OCI-LY7 (cell line): ENCODE measurements around the gene CLTB. TPM values are rescaled to one million over a fixed set of nuclear protein-coding genes. Genes with fewer than 3 reads are reported as not detected.
A peak's percentile ranks its signal among the peaks of the same experiment; 100 is the strongest.

Experiments
- BruUV-seq: library from RNA; stranded (reverse); fragments of 400-500 nt; replicated peaks from 2 replicates; lab custom pipeline; 2021; lab: Mats Ljungman, UMichigan
- CTCF ChIA-PET: fragments of 300-600 bp; sonication (Branson Sonifier 250); formaldehyde crosslinking; loops from one replicate; lab custom pipeline; 2022; ENCODE audit warnings: antibody characterized with exemption; ENCODE audit not compliant: unreplicated experiment; lab: Charles Lee
- POLR2A ChIA-PET: fragments of 300-600 bp; sonication (Branson Sonifier 250); formaldehyde crosslinking; loops from one replicate; lab custom pipeline; 2022; ENCODE audit warnings: antibody characterized with exemption; lab: Charles Lee
- DNase-seq: peaks from one replicate; pipeline ENCODE4 v3.0.0-alpha.2; 2015; ENCODE audit warnings: low spot score
- H2AFZ ChIP-seq: fragments of 200-600 bp; sonication (generic), shearing (Covaris generic); 2 replicates; pipeline ENCODE4 v1.6.1; 2014; ENCODE audit warnings: mild to moderate bottlenecking, antibody characterized with exemption, low read length, moderate library complexity
- H3K27ac ChIP-seq: fragments of 200-600 bp; sonication (generic); 2 replicates; pipeline ENCODE4 v1.5.1; 2014; ENCODE audit warnings: mixed run types, low read depth, mild to moderate bottlenecking, moderate library complexity, low read length, inconsistent platforms; ENCODE audit not compliant: poor library complexity, severe bottlenecking
- H3K36me3 ChIP-seq: fragments of 200-600 bp; sonication (generic); 2 replicates; pipeline ENCODE4 v1.6.1; 2014; ENCODE audit warnings: mild to moderate bottlenecking, antibody characterized with exemption, low read length, moderate library complexity, mixed read lengths; ENCODE audit not compliant: insufficient read depth
- H3K4me1 ChIP-seq: fragments of 200-600 bp; sonication (generic); 2 replicates; pipeline ENCODE4 v1.5.1; 2014; ENCODE audit warnings: mild to moderate bottlenecking, low read length; ENCODE audit not compliant: insufficient read depth, poor library complexity, severe bottlenecking
- H3K4me2 ChIP-seq: fragments of 200-600 bp; sonication (generic); 2 replicates; pipeline ENCODE4 v1.6.1; 2014; ENCODE audit warnings: mild to moderate bottlenecking, low read length
- H3K4me3 ChIP-seq: fragments of 200-600 bp; sonication (generic); 2 replicates; pipeline ENCODE4 v1.5.1; 2014; ENCODE audit warnings: mild to moderate bottlenecking, low read depth, low read length; ENCODE audit not compliant: poor library complexity, severe bottlenecking
- H3K79me2 ChIP-seq: fragments of 200-600 bp; sonication (generic); 2 replicates; pipeline ENCODE4 v1.6.1; 2016; ENCODE audit warnings: low read depth, mild to moderate bottlenecking, low read length, moderate library complexity, mixed read lengths; ENCODE audit not compliant: insufficient read depth
- H3K9me2 ChIP-seq: fragments of 200-600 bp; sonication (generic); 2 replicates; pipeline ENCODE4 v1.6.1; 2016; ENCODE audit warnings: mild to moderate bottlenecking, low read length, mixed read lengths; ENCODE audit not compliant: insufficient read depth
- H3K9me3 ChIP-seq: fragments of 200-600 bp; sonication (generic); 2 replicates; pipeline ENCODE4 v1.6.1; 2014; ENCODE audit warnings: mild to moderate bottlenecking, mixed run types, low read length, mixed read lengths
- H4K20me1 ChIP-seq: fragments of 200-600 bp; sonication (generic); 2 replicates; pipeline ENCODE4 v1.6.1; 2014; ENCODE audit warnings: mild to moderate bottlenecking, antibody characterized with exemption, low read length, moderate library complexity, mixed read lengths; ENCODE audit not compliant: insufficient read depth
- EZH2phosphoT487 ChIP-seq: fragments of 200-600 bp; sonication (generic); IDR thresholded peaks from 2 replicates; pipeline ENCODE4 v1.6.1; 2018; ENCODE audit warnings: low read depth, borderline replicate concordance, mild to moderate bottlenecking, mixed run types, antibody characterized with exemption, low read length, moderate library complexity, mixed read lengths
- intact Hi-C: fragments of 100-400 bp; cut with micrococcal nuclease; formaldehyde crosslinking; loops from one replicate; pipeline ENCODE4 v1.10.0; 2022; ENCODE audit not compliant: unreplicated experiment
- total RNA-seq, 2 experiments: library from RNA; depleted of rRNA in 1 of 2; stranded (reverse); fragments of >200 nt in 1 of 2; shearing (Covaris generic) in 1 of 2; gene quantifications; 2 replicates each; pipeline ENCODE4 v1.2.3, GENCODE V29; 2014 to 2022
- TF ChIP-seq, protein P1 (sequence below): fragments of 200-600 bp; sonication (generic); conservative IDR thresholded peaks from 2 replicates; pipeline ENCODE4 v1.5.1; 2014; ENCODE audit warnings: mild to moderate bottlenecking, antibody characterized with exemption, low read length, moderate library complexity, mixed read lengths

The CLTB gene
- total RNA-seq, 2 experiments from 2014 or later, result 53.0 to 53.4 TPM

DNA sequence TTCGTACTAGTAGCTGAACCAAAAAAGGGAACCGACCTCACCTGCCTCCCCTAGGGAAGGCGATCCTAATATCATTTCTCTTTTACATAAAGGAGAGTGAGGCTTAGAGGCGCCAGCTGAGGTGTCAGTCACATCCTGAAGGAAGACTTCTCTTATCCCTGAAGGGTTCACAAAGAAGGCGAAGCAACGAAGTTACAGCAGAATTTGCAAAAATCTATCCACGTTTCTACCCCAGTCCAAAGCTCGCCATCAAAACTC lies 54.2 kb downstream of the CLTB start:
- DNase-seq, result peak; percentile 53
- intact Hi-C loops, result no loop called here
- Histone ChIP-seq H3K4me2 (peak overlapping the region; percentile 93), H3K9me3 (no peaks in the 10 kb centered on the region), H3K9me2 (no peaks in the 10 kb centered on the region), H3K4me1 (peaks cover 21% of the 10 kb centered on the region), H2AFZ (peak overlapping the region; percentile 93), H4K20me1 (no peaks in the 10 kb centered on the region), H3K79me2 (peaks cover 23% of the 10 kb centered on the region), H3K27ac (no peak overlapping the region), H3K36me3 (peaks cover 24% of the 10 kb centered on the region), H3K4me3 (peak overlapping the region; percentile 91)
- POLR2A ChIA-PET, result interaction anchor here (0.5 to 2.5 kb wide), 12 partner anchors 8 to 1791 kb away, joined by 3 to 9 read pairs (median 4); partner anchors contain the start of genes HIGD2A, NHP2, NOP16 and RNF44
- TF ChIP-seq EZH2phosphoT487, result no peak
- TF ChIP-seq, protein P1, sequence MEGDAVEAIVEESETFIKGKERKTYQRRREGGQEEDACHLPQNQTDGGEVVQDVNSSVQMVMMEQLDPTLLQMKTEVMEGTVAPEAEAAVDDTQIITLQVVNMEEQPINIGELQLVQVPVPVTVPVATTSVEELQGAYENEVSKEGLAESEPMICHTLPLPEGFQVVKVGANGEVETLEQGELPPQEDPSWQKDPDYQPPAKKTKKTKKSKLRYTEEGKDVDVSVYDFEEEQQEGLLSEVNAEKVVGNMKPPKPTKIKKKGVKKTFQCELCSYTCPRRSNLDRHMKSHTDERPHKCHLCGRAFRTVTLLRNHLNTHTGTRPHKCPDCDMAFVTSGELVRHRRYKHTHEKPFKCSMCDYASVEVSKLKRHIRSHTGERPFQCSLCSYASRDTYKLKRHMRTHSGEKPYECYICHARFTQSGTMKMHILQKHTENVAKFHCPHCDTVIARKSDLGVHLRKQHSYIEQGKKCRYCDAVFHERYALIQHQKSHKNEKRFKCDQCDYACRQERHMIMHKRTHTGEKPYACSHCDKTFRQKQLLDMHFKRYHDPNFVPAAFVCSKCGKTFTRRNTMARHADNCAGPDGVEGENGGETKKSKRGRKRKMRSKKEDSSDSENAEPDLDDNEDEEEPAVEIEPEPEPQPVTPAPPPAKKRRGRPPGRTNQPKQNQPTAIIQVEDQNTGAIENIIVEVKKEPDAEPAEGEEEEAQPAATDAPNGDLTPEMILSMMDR, result no peak
- no TSS peak for BruUV-seq
- CTCF ChIA-PET, result interaction anchor here (0.6 kb wide), 2 partner anchors 19 to 21 kb away, joined by 3 to 9 read pairs; no protein-coding TSS in a partner anchor

DNA sequence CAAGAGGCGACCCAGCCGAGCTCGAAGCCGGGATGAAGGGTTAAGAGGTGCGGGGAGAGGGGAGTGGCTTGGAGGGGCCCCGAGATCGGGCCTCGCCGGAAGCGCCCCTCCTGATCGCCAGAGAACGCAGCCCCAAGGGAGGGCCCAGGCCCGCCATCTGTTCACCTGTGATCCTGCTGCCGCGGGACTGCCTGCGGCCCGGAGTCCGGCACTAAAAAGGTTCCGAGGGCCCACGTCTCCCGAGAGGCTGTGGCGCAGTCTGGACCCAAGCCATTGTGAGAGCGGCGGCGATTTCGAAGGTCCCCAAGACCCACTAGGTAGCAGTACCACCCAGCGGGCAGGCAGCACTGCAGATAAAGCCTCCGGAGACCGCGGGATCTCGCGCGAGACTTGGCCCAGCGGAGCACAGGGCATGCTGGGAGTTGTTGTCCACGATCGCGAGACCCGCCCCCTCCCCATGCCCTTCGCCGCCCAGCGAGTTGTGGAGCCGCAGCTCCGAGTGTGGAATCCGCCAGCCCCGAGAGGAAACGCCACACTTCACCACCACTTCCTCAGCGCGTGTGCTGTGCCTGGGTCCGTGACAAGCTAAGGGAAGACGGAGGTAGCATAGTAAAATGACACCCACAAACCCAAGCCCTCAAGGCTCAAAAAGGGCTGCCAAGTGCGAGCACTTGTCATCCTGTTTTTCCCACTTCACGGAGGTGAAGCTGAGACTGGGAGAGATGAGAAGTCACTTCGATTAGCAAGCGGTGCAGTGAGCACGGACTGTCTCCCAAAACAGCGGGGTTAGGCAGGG lies 54.7 kb downstream of the CLTB start, which contains the start of gene KIAA1191:
KIAA1191 (minus strand) TSS at position 328 of the 796 bp plus-strand sequence. CDS start 2,256 bp downstream, outside the sequence.
- no peaks in the 10 kb centered on the region for H4K20me1 ChIP-seq
- peak within 1 kb of the TSS; percentile 91 for H3K4me3 ChIP-seq
- intact Hi-C loops, result no loop called here
- no TSS peak for BruUV-seq
- no peak for TF ChIP-seq EZH2phosphoT487
- TF ChIP-seq, protein P1, result peak; percentile 60
- H3K4me2 ChIP-seq, result peak within 1 kb of the TSS; percentile 93
- no peaks in the 10 kb centered on the region for H3K9me2 ChIP-seq
- CTCF ChIA-PET, result interaction anchor here (0.6 kb wide), 2 partner anchors 18 to 21 kb away, joined by 3 to 9 read pairs; no protein-coding TSS in a partner anchor
- POLR2A ChIA-PET, result interaction anchor here (0.5 to 2.5 kb wide), 13 partner anchors 8 to 1792 kb away, joined by 3 to 9 read pairs (median 4); partner anchors contain the start of genes HIGD2A, NHP2, NOP16 and RNF44
- H3K4me1 ChIP-seq, result peaks cover 21% of the 10 kb centered on the region
- peaks cover 29% of the 10 kb centered on the region for H3K36me3 ChIP-seq
- H3K27ac ChIP-seq, result peak within 1 kb of the TSS; percentile 35
- H2AFZ ChIP-seq, result peak within 1 kb of the TSS; percentile 93
- peak; percentile 92 for DNase-seq
- H3K9me3 ChIP-seq, result no peaks in the 10 kb centered on the region
- peaks cover 23% of the 10 kb centered on the region for H3K79me2 ChIP-seq
